Memory B cell (primary cell): Measurements from ENCODE around the gene MISFA.
A peak's percentile ranks its signal among the peaks of the same experiment; 100 is the strongest.
"Not testable (repeated sequence)": the region's sequence is repeated elsewhere in the genome, so short reads cannot be mapped to it uniquely, and the experiment has no call there.

ENCODE experiments used
- ATAC-seq: fragments of 150-1000 bp; cut with Tn5 transposase; 2 replicates; pipeline ENCODE4 v1.10.0; 2021; ENCODE audit warnings: low read depth, mild to moderate bottlenecking, moderate library complexity
- DNase-seq, 2 donors: peaks; one replicate each; pipeline ENCODE4 v3.0.0; 2022; ENCODE audit warnings: low spot score in 2 of 2
- H3K27ac Mint-ChIP-seq: one replicate; pipeline ENCODE4 v1.8.0; 2022; ENCODE audit warnings: mild to moderate bottlenecking, moderate library complexity, mixed read lengths
- H3K27me3 Mint-ChIP-seq: one replicate; pipeline ENCODE4 v1.8.0; 2022; ENCODE audit warnings: mixed read lengths
- H3K36me3 Mint-ChIP-seq: one replicate; pipeline ENCODE4 v1.8.0; 2022; ENCODE audit warnings: mild to moderate bottlenecking, mixed read lengths
- H3K4me1 Mint-ChIP-seq: one replicate; pipeline ENCODE4 v1.8.0; 2022; ENCODE audit warnings: mixed read lengths
- H3K4me3 Mint-ChIP-seq: one replicate; pipeline ENCODE4 v1.8.0; 2022; ENCODE audit warnings: mild to moderate bottlenecking, moderate library complexity, mixed read lengths
- H3K9me3 Mint-ChIP-seq: one replicate; pipeline ENCODE4 v1.8.0; 2022; ENCODE audit warnings: mixed read lengths

The MISFA gene

DNA sequence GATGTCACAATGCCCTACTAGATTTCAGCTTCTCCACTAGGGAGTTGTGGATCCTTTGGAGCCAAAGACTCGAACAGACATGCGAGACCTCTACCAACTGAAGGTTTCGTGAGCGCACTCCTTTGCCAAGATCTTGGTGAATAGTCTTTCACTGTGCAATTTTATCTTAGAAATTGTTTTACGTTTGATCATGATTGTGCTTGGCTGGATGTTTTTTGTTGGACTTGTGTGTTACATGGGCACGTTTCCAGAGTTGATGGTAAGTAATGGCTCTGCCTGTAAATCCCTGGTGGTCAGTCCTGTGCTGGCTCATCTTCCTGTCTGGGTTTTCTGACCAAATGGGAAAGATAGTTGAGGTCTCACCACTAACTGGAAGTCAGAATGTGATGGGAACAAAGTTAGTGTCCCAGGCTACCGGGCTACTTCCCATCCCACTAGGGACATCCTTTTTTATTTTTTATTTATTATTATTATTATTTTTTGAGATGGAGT is at the start of gene MISFA:
MISFA (plus strand) TSS at position 51 of the 492 bp plus-strand sequence; CDS start at position 191, 140 bp downstream.
- no peak within 1 kb of the TSS for H3K27ac Mint-ChIP-seq
- no peaks in the 10 kb centered on the region for H3K27me3 Mint-ChIP-seq
- ATAC-seq: no peak
- no peaks in the 10 kb centered on the region for H3K4me1 Mint-ChIP-seq
- H3K9me3 Mint-ChIP-seq: no peaks in the 10 kb centered on the region
- H3K36me3 Mint-ChIP-seq: no peaks in the 10 kb centered on the region
- DNase-seq: no peak
- no peak within 1 kb of the TSS for H3K4me3 Mint-ChIP-seq

DNA sequence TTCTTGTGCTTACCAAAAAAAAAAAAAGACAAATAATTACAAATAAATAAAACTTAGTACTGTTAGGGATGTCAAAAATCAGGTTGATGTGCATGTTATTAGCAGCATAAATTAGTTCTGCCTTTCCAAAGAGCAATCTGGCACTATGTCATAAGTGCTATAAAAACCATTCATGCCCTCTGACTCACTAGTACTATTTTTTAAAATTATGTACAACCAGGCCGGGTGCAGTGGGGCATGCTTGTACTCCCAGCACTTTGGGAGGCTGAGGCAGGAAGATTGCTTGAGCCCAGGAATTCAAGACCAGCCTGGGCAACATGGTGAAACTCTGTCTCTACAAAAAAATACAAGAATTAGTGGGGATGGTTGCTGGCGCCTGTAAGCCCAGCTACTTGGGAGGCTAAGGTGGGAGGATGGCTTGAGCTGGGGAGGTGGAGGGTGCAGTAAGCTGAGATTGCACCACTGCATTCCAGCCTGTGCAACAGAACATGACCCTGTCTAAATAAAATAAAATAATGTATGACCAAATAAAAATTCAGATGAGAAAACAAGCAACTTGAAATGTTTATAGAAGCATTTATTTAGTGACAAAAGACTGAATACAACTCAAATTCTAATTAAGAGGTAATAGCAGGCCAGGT is 36.4 kb upstream of the MISFA start:
- H3K27ac Mint-ChIP-seq: no peak overlapping the region
- DNase-seq (no peak), ATAC-seq (no peak)
- no peaks in the 10 kb centered on the region for H3K4me1 Mint-ChIP-seq
- peaks cover 5% of the 10 kb centered on the region for H3K36me3 Mint-ChIP-seq
- no peak overlapping the region for H3K4me3 Mint-ChIP-seq
- no peaks in the 10 kb centered on the region for H3K9me3 Mint-ChIP-seq
- no peaks in the 10 kb centered on the region for H3K27me3 Mint-ChIP-seq

DNA sequence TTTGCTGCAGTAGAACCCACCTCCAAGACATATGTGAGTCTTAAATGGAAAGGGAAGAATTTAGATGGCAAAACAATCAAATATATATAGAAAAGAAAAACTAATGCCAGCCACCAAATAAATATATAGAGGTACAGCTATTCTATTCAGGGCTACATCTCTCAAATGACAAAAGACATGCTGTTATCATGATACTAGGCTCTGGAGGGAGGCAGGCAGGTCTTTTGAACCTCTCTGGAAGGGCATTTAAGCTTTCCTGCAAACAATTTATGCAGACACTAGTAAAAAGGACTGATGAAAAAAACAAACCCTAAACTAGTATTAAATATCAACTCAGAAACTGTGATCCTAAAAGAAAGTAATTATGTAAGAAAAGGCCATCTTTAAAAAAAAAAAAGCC is 35.4 kb upstream of the MISFA start:
- H3K4me3 Mint-ChIP-seq: no peak overlapping the region
- no peaks in the 10 kb centered on the region for H3K4me1 Mint-ChIP-seq
- ATAC-seq (no peak), DNase-seq (no peak)
- peaks cover 6% of the 10 kb centered on the region for H3K36me3 Mint-ChIP-seq
- no peaks in the 10 kb centered on the region for H3K9me3 Mint-ChIP-seq
- no peak overlapping the region for H3K27ac Mint-ChIP-seq
- no peaks in the 10 kb centered on the region for H3K27me3 Mint-ChIP-seq

- Mint-ChIP-seq H3K4me3 (no peak overlapping the region), H3K36me3 (peaks cover 7% of the 10 kb centered on the region), H3K4me1 (no peaks in the 10 kb centered on the region), H3K9me3 (no peaks in the 10 kb centered on the region), H3K27ac (no peak overlapping the region), H3K27me3 (no peaks in the 10 kb centered on the region)
- no peak for DNase-seq
- no peak for ATAC-seq
Measured at GRCh38 chr11:18566406-18566805, 33.2 kb upstream of the MISFA start.

DNA sequence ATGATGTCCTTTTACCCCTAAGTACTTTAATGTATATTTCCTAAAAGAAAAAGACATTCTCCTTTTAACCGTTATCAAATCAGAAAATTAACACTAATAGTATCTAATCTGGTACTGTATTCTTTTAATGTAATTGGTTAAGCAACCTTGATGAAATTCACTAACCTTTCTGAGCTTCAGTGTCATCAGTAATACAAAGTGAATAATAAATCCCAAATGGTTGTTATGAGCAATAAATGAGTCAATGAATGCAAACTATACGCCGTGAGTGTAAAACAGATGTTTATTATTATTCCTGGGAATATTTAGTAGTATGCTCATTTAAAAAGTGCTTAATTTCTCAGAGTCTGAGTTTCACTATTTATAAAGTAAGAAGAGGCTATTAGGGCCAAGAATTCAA is 32.5 kb upstream of the MISFA start:
- DNase-seq (no peak), ATAC-seq (no peak)
- Mint-ChIP-seq H3K27me3 (no peaks in the 10 kb centered on the region), H3K4me1 (no peaks in the 10 kb centered on the region), H3K9me3 (no peaks in the 10 kb centered on the region), H3K4me3 (no peak overlapping the region), H3K36me3 (peaks cover 11% of the 10 kb centered on the region), H3K27ac (no peak overlapping the region)

DNA sequence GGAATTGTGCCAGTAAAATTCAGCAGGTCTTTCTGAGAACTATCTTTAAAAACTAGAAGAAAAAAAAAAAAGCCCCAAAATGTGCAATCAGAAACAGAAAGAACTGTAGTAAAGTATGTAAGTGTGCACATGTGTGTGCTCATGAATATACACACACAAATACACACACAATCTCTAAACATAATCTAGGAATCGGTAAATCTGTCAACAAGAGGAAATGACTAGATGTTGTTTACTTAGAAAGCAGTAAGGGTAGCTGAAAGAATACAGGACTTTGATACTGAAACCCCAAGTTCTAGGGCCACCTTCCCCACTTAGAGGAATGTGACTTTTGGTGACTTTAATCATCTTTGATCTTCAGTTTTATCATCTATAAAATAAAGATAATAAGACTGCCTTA is 24.2 kb upstream of the MISFA start:
- H3K4me3 Mint-ChIP-seq: no peak overlapping the region
- peaks cover 24% of the 10 kb centered on the region for H3K36me3 Mint-ChIP-seq
- H3K27me3 Mint-ChIP-seq: no peaks in the 10 kb centered on the region
- no peak for DNase-seq
- no peak for ATAC-seq
- no peaks in the 10 kb centered on the region for H3K4me1 Mint-ChIP-seq
- no peak overlapping the region for H3K27ac Mint-ChIP-seq
- H3K9me3 Mint-ChIP-seq: no peaks in the 10 kb centered on the region

DNA sequence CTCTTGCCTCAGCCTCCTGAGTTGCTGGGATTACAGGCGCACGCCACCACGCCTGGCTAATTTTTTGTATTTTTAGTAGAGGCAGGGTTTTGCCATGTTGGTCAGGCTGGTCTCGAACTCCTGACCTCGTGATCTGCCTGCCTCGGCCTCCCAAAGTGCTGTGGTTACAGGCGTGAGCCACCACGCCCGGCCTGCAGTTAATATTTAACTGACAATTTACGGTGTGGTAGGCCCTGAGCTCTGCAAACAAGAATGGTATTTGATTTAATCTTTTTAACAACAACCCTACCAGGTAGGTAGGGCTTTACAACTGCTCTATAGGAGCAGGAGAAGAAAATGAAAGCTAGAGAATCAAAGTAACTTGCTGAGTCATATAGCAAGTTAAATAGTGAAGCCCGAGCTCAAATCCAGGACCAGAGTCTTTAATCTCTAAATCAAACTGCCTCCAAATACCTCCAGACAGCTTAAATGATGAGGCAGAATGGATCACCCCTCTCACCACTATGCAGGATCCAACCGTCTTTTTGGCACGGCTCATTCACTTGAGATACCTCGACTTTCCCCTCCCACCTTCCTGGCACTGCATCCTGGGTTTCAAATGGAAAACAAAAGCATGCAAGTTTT is 20.5 kb upstream of the MISFA start:
- no peak overlapping the region for H3K27ac Mint-ChIP-seq
- H3K36me3 Mint-ChIP-seq: peaks cover 14% of the 10 kb centered on the region
- DNase-seq (no peak), ATAC-seq (no peak)
- no peaks in the 10 kb centered on the region for H3K4me1 Mint-ChIP-seq
- H3K27me3 Mint-ChIP-seq: no peaks in the 10 kb centered on the region
- no peak overlapping the region for H3K4me3 Mint-ChIP-seq
- no peaks in the 10 kb centered on the region for H3K9me3 Mint-ChIP-seq

GRCh38 chr11:18580113-18580766 is 19.3 kb upstream of the MISFA start:
- H3K36me3 Mint-ChIP-seq: peaks cover 14% of the 10 kb centered on the region
- DNase-seq: no peak
- no peaks in the 10 kb centered on the region for H3K4me1 Mint-ChIP-seq
- ATAC-seq: no peak
- H3K9me3 Mint-ChIP-seq: no peaks in the 10 kb centered on the region
- H3K27ac Mint-ChIP-seq: no peak overlapping the region
- H3K27me3 Mint-ChIP-seq: no peaks in the 10 kb centered on the region
- no peak overlapping the region for H3K4me3 Mint-ChIP-seq

DNA sequence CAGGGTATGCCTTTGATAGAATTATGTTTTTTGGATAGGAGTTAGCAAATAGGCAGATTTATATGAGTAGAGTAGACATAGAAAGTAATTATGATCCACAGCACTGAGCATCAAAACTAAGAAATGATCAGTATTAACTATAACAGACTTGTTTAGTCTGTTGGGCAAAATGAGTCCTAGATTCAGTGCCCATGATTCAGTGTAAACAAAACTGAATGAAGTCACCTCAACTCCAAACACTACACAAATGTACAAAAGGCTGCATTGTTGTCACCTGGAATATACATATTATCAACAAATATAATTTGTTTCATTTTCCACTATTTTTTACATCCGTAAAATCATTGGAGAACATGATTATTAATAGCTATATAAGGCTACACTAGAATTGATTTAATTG is 17.8 kb upstream of the MISFA start:
- no peak overlapping the region for H3K27ac Mint-ChIP-seq
- no peaks in the 10 kb centered on the region for H3K4me1 Mint-ChIP-seq
- H3K36me3 Mint-ChIP-seq: peaks cover 9% of the 10 kb centered on the region
- H3K4me3 Mint-ChIP-seq: no peak overlapping the region
- no peak for ATAC-seq
- no peaks in the 10 kb centered on the region for H3K9me3 Mint-ChIP-seq
- H3K27me3 Mint-ChIP-seq: no peaks in the 10 kb centered on the region
- no peak for DNase-seq

DNA sequence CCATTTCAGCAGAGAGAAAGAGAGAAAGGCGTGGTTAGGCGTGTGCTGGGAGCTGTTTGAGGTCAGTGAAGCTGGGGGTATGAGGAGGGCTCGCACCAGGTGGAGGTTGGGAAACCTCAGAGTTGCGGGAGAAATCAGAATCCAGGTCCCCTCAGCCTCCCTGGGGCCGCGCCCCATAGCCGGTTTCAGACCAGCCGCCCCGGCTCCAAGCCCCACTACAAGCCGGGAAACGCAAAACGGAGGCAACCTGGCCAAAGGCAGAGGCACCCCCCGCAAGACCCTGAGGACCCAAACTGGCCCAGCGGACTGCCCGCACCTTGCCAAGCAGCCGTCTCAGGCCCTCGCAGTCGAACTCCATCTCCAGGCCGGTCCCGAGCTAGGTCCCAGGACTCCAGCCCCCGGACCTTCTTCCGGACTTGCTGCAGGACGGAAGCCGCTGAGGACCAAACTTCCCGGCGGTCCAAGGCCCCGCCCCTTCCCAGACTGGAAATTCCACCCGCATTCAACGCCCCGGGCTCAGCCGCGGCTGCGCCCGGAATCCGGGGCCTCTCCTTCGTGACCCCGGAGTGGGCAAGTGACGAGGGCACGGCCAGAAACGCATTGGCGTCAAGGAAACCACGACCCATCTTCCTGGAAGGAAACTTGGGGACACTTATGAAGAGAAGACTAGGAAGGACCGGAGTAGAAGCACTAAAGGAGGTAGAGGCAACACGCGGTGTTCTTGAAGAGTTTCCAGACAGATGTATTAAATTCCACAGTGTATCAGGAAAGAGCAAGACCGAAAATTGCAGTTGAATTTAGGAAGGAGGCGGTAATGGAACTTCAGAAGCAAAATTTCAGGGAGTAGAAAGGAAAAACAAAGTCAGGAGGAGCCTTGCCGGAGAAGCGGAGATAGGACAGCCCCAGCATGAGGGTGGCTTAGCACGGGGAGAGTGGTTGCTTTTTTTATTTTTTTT is 11.0 kb upstream of the MISFA start, which contains the start of gene UEVLD:
UEVLD (minus strand) TSS at position 438 of the 956 bp plus-strand sequence; CDS start at position 358, 80 bp downstream.
- H3K4me1 Mint-ChIP-seq: peaks cover 3% of the 10 kb centered on the region
- ATAC-seq (peak; percentile 46), DNase-seq (peak; percentile 16 to 37)
- H3K36me3 Mint-ChIP-seq: no peaks in the 10 kb centered on the region
- H3K27ac Mint-ChIP-seq: no peak within 1 kb of the TSS
- no peaks in the 10 kb centered on the region for H3K27me3 Mint-ChIP-seq
- H3K4me3 Mint-ChIP-seq: no peak within 1 kb of the TSS
- H3K9me3 Mint-ChIP-seq: no peaks in the 10 kb centered on the region

DNA sequence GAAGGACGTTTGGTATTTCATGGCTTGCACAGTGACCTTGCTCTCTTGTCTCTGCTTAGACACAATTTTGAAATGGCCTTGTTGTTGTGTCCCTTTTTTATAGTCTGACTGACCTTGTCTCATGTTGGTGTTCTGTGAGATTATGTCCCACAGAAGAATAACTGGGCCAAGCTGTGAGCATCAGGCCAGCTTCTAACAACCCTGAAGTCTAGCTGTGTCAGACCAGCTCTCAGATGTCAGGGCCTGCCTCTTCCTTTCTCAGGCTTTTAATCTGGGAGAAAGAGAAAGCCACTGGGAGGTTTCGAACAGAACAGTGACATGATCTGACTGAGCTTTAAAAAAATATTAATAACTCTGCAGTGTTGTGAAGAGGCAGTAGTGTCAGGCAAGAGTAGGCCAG is 9.0 kb upstream of the MISFA start:
- no peak for DNase-seq
- Mint-ChIP-seq H3K27ac (no peak overlapping the region), H3K4me3 (no peak overlapping the region)

GRCh38 chr11:18594088-18594487 is 5.5 kb upstream of the MISFA start:
- DNase-seq, ATAC-seq, H3K9me3 Mint-ChIP-seq, H3K27ac Mint-ChIP-seq, H3K4me1 Mint-ChIP-seq, H3K4me3 Mint-ChIP-seq, H3K36me3 Mint-ChIP-seq, H3K27me3 Mint-ChIP-seq: not testable (repeated sequence)

More for the DNA sequence above, 9.0 kb upstream of the MISFA start:
- Mint-ChIP-seq H3K4me1 (peaks cover 3% of the 10 kb centered on the region), H3K9me3 (no peaks in the 10 kb centered on the region), H3K27me3 (no peaks in the 10 kb centered on the region), H3K36me3 (no peaks in the 10 kb centered on the region)
- ATAC-seq: no peak

DNA sequence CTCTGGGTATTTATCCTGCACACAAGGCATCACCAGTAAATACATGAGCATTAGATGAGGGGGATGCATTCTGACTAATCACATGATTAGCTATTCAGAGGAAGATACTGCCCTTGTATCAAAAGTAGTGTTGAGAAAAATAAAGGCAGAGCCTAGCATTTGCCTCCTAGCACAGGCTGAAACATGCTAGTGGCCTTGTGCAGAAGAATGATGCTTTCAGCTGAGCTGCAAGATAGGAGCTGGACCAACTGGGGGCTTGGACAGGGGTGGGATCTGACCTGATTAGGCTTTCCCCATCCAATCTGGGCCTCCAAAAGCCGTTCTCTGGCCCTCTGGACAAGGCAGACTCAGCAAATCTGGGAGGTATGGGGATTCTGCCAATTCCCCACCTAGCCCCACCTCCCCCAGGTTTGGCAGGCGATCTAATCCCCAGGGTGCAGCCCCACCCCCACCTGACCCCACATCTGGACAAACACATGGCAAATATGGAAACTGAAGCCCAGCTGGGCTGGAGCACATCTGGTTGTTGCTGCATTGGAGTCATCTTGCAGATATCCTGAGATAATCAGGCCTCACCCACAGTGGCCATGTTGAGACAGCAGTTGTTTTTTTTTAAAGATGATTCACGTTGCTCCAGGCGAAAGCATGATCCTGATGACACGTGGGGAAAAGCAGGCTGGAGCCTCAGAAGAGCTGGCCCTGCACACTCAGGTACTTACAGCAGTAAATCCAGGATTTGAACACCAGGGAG is 4.4 kb upstream of the MISFA start:
- H3K27ac Mint-ChIP-seq: no peak overlapping the region
- no peaks in the 10 kb centered on the region for H3K27me3 Mint-ChIP-seq
- no peak for DNase-seq
- no peak for ATAC-seq
- H3K9me3 Mint-ChIP-seq: no peaks in the 10 kb centered on the region
- H3K36me3 Mint-ChIP-seq: no peaks in the 10 kb centered on the region
- H3K4me3 Mint-ChIP-seq: no peak overlapping the region
- H3K4me1 Mint-ChIP-seq: peaks cover 2% of the 10 kb centered on the region
